GM18498 (cell line): ENCODE measurements around the gene CDH12.
"Not testable (repeated sequence)": the region's sequence is repeated elsewhere in the genome, so short reads cannot be mapped to it uniquely, and the experiment has no call there.

Experiments used
- ATAC-seq: cut with Tn5 transposase; IDR thresholded peaks from one replicate; pipeline ENCODE4 v1.9.1; 2021; ENCODE audit warnings: mild to moderate bottlenecking, moderate library complexity; ENCODE audit not compliant: unreplicated experiment

Gene CDH12

DNA sequence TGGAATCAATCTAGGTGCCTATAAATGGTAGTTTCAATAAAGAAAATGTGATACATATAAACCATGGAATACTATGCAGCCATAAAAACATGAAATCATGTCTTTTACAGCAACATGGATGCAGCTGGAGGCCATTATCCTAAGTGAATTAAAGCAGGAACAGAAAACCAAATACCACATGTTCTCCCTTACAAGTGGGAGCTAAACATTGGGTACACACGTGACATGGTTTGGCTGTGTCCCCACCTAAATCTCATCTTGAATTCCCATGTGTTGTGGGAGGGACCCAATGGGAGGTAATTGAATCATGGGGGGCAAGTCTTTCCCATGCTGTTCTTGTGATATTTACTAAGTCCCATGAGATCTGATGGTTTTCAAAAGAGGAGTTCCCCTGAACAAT is 78.9 kb downstream of the CDH12 start:
- ATAC-seq = not testable (repeated sequence)

DNA sequence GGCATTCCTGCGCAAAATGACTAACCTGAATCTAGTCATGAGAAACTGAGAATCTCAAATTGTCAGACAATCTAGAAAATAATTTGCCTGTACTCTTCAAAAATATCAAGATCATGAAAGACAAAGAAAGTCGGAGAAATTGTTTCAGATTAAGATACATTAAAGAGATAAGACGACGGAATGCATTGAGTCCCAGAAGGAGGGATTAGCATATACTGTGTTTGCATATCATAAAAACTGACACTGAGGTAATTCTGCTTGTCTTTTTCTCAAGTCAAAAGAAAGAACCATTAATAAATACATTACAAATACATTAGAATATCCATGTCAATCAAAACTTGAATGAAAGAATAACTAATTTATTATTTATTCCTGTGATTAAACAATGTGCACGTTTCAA is 88.4 kb downstream of the CDH12 start:
- no peak for ATAC-seq

DNA sequence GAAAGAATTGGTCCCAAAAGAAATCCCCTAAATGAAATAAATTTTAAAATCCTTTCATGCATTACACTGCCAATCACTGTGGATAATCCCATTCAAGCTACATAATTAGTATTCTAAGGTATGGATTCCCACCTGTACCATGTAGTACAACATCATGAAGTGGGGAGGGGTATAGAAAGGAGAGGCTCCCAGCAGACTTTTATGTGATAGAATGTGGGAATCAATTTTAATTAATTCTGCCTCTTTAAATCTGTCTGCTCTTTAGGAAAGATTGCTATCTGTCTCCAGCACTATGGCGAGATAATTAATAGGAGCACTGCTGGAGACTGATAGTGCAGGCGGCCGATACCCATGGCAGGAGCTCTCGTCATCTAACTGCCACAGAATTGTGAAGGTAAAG is 95.4 kb downstream of the CDH12 start:
- no peak for ATAC-seq

DNA sequence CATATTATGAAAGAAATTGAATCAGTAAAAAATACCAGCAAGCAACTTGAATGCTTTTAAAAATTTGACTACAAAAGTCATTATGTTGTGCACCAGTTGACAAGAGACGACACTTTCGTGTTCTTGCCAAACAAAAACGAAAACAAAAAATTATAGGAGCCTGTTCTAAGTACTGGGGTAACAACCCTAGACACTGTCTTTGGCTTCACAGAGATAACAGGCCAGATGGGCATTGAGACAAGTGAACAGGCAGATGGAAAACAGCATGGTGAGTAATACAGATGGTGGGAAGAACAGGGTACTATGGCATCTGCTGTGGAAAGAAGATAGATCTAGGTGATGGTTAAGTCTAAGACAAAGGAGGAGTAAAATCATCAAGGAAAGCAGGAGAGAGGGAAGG is 99.0 kb downstream of the CDH12 start:
- ATAC-seq = no peak

DNA sequence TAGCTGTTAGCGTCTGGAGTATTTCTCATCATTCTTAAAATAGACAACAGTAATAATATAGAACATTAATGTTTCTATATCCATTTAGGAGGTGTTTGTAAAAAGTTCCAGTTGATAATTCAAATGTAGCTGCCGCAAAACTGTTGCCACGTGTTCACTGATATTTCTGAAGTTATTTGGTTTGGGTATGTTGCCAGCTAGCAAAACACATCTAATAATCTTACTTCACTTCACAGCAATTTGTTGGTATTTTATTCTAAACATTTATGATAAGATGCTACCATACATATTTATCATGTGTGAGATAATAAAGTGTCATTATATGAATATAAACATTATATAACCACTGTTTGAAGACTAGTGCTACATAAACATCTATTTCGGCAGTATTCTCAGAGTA is 101.6 kb downstream of the CDH12 start:
- ATAC-seq = no peak

DNA sequence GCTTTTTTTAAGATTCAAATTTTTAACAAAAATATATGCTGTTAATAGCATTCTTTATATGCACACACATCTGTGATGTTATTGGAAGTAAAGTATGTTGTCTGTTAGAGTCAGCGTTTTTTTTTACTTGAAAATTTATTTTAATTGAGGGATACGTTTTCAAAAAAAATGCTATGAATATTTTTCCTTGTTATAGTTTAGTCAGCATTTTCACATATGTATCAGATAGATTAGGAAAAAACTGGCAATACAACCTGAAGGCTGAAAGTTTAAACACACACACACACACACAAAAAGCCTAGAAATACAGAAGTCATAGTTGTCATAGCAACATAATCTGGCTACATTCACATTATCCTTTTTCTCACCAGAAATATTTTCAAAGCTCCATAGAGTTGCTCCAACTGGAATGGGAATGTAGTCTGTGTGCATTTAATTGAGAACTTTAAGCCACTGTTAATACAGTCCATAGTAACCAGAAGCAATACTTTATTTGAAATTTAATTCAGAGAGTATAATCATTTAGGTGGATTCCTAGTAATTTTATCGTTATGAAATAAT is 116.6 kb downstream of the CDH12 start:
- no peak for ATAC-seq

DNA sequence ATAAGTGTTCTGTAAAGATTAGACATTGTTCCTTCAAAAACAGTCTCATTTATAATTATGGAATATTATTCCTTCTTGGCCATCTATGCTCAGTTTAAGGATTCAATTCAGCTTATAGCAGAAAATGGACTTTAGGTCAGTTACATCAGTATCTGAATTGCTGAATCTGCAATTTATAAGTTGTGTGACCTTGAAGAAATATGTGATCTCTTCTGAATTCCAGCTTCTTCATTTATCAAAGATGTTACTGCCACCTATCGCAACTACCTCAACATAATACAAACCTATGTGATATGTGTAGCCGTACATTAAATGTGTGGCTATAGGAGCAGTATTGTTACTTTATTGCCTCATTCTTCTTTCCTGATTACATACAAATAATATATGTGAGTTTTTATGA is 118.2 kb downstream of the CDH12 start:
- ATAC-seq = no peak

DNA sequence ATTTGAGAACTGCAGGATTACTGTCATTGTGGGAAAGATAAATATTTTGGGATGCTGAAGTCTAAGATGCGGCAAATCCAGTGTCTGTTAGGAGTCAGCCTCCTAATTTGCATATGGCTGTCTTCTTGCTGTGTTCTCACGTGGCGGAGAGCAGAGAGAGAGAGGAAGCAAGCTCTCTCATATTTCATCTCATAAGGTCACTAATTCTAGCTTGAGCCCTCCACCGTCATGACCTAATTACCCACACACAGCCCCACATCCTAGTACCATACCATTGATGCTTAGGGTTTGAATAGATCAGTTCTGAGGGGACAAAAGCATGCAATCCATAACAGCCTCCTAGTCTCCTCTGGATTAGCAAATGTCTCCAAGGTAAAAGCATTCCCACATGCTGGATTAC is 124.5 kb downstream of the CDH12 start:
- no peak for ATAC-seq

DNA sequence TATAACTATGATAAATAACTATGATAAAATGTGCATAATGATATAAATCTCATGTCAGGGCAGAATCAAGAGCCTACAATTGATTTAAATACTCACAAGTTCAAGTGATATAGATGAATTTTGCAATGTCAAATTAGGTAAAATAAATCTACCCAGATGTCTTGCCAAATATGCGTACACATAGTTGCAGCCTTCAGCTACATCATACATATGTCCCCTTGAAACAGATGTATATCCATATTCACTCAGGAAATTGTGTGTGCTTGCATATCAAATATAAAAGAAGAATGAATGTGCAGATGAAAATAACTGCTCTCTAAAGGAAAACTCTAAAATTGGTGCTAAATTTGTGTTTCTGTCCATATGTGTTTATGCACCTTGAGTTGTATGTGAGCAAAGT is 130.7 kb downstream of the CDH12 start:
- no peak for ATAC-seq

DNA sequence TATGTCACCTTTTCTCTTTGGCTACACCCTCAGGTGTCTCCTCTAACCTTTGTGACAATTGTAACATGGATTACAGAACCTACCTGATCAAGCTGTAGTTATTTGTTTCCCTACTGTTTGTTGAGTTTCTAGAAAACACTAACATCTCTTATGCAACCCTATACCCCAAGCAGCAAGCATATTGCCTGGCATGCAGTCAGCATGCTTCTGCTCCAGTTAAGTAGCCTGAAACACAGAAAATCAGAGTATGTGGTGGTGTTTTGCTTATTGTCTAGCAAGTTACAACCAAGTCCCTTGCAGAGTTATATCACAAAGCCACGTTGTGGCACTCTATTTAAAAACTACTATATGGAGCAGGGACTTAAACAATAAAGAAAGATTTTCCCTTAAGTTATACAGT is 131.1 kb downstream of the CDH12 start:
- no peak for ATAC-seq

DNA sequence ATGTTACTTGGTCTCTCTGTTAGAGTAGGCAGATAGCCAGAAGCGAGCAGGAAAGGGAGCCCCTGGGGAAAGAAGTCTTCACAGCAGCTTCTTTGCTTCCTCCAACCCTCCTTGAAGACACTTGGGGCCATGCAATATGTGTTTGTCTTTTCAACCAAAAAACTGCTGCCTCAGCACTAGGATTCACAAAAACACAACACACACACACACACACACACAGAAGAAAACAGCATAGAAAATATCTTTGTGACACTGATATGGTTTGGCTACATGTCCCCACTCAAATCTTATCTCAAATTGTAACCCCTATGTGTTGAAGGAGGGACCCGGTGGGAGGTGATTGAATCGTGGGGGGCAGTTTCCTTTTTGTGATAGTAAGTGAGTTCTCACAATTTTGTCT is 133.3 kb downstream of the CDH12 start:
- no peak for ATAC-seq

DNA sequence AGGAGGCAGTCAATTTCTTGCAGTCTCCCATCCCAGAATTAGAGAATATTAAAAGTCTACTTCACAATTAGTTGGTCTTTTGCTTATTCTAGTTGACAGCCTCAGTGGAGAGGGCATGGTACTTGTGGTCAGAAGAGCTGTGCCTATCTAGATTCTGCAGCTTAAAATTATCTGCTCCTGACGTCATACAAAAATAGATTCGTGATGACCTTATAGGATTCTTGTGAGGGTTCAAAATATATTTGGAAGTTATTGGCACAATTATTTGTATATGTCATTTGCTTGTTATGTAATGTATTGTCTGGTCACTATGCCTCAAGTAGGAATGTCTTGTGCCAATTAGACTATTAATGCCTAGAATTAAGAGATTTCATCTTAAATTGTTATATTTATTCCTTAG is 142.5 kb downstream of the CDH12 start:
- ATAC-seq = no peak

DNA sequence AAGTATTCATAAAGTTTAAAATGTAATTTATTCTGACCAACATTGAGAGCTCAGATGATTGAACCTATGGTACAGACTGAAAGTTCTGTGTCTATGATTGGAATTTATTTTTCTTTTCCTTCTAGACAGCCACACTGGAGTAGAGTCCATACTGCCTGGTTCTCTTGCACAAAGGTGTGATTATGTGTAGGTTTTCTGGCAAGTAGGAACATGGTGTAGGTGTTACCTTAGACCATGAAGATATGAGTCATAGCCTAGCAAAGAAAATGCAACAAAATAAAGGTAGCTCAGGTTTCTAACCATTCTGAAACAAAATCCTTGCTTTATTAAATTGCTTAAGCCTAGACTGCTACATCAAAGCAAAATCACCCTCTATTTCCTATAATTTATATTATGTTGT is 143.4 kb downstream of the CDH12 start:
- ATAC-seq = no peak

DNA sequence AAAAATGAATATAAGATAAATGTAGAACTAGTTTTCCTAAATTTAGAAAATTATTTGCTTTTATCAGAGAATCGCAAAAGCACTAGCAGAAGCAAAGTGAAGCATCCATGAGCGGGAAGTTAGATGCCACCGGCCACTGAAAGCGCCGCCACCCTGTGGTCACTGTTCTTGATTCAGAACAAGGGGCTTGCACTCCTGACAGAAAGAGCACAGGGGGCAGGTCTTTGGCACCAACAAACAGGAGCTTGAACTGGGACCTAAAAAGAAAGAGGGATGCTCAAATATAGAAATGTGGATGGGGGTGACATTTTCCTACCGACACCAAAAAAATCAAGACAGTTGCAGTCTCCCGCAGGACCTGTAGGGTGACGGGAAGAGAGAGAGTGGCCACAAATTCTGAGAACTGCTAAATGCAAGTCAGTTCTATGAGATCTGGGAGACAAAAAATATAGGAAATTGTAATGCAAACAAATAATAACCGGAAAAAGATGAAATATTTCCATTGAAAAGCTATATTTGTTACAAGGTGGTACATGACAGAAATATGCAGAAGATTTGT is 144.3 kb downstream of the CDH12 start:
- ATAC-seq = no peak

DNA sequence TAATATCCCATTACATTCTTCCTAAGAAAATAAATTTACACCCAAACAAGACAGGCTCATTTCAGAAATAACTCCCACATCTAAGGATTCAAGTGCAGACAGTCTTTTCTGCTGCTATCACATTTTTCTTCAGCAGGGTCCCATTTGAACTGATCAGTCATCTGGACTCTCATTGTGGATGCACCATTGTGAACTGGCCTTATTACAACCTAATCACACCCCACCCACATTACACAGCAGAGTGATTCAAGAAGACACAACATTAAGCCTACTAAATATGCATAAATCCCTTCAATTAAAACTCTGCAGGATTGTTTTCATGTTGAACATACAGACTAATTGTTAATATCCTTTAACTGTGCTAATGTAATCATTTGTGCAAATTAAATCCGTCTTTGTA is 146.2 kb downstream of the CDH12 start:
- ATAC-seq = no peak

DNA sequence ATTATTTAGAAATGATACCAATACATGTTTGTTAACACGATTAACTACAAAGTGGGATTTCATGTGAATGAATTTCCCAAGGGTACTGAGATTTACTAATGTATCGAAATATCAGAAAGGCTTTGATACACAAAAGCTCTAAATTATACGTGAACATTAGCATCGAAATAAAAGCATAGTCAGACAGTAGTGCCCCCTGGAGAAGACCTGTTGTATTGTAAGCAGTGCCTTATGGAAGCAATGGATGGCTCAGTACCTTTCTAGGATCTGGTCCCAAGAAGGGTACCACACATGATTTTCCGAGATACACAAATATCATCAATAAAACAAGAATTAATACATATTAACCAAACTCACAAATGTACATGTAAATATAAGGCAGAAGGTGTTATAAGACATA is 153.8 kb downstream of the CDH12 start:
- ATAC-seq = no peak

DNA sequence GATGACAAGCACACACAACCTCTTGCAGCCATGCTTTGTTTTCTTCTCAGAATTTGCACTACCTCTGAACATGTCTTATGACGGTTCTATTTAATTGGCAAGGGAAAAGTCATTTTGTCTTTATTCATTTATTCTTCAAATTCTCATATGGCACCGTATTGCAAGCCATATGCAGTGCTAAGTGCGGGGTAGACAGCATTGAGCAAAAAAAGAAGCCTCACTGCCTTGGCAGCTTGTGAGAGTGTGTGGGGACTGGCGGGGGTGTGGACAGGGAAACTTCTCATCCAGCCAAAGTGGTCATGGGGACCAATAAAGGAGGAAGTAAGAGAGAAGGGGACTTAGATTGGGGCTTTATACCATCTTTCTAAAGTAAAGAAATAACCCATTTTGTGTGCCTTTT is 160.0 kb downstream of the CDH12 start:
- no peak for ATAC-seq

DNA sequence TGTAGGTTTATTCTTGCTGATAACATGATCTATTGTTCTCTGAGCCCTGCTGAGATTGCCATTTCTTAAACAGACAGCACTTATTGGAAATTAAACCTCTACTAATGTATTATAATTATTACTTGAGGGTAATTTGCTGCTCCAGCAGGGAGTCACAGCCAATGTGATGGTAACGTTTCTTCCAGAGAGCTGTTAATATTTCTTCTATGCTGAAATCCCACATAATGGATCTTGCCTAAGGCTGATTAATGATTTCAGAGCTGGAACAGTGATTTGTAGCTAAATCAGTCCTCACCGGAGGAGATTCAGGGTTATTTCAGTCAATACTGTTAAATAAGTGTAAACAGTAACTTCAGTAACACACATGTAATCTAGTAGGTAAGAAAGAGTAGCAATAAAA is 170.1 kb downstream of the CDH12 start:
- no peak for ATAC-seq

DNA sequence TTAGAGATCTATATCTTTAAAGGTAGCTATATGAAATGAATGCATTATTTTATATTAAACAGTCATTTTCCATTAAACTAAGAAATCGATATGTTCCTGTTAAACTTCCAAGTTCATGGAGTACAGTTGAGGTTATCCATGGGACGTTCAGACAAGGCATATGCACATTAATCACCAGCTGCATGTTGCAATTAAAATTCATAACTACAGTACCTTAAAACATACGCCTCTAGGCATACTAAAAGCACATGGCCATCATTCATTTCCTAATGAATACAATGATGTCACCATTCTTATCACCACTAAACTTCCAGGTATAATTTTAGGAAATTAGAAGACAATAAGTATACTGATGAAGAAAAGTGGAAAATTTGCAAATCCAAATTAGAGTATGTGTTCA is 174.3 kb downstream of the CDH12 start:
- no peak for ATAC-seq

DNA sequence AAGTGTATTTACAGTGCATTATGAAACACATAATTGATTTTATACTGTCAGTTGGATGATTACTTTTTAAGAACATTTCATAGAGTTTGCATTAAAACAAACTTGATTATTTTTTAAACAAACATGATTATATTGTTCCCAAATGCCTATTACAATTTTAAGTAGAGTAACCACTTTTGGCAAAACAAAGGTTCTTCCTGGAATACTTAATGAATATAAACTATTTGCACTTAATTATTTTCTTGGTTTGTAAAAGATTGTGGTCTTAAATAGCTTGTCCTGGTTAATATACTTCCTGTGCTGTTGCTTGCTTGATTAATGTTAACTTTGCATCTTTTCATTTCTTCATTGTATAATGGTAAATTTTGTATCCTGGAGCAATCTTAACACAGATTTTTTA is 180.0 kb downstream of the CDH12 start:
- ATAC-seq = no peak

DNA sequence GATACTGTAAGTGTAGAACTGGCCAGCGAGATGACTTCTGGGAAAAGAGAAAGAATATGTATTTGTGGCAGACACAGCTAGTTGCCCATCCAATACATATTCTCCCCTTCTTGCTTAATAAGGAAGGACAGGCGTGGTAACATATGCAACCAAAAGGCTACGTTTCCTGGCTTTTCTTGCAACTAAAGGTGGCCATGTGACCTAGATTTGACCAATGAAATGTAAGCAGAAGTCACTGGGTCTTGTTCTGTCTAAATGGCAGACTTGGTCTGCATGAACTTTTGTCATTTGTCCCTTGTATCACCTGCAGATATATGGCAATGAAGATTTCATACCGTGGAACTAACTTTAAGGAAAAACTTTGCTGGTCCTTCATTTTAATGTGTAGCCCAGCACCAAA is 183.8 kb downstream of the CDH12 start:
- no peak for ATAC-seq

DNA sequence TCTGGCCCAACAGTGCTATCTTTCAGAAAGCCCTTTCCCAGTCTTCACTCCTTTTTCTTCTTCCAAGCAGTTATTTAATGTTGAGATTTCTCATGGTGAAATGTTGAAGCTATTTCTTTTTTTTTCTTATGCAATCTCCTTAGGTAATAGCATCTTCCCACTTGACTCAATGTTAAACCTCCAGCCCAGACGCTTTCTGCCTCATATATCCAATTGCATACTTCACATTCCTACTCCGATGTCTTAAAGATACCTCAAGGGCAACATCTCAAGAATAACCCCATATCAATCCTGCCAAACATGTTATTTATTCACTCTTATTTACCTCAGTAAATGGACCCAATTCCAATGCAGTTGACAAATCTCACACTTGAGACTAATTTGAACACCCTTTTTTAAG is 187.3 kb downstream of the CDH12 start:
- no peak for ATAC-seq

DNA sequence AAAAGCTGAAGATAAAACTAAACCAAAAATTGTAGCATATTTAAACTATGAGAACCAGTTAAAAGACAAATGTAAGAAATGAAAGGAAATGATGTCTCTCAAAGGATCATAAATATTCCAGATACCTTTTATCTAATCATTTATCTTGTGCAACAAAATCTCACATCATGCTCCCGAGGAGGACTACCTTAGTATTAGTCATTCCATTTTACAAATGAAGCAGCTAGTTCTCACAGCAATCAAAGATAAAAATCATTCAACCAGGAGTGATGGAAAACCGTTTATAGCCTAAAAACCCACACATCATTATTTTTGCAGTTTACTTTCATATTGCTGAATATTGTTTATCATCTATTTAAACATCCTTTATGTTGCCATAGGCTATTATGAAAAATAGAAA is 190.0 kb downstream of the CDH12 start:
- ATAC-seq = no peak

DNA sequence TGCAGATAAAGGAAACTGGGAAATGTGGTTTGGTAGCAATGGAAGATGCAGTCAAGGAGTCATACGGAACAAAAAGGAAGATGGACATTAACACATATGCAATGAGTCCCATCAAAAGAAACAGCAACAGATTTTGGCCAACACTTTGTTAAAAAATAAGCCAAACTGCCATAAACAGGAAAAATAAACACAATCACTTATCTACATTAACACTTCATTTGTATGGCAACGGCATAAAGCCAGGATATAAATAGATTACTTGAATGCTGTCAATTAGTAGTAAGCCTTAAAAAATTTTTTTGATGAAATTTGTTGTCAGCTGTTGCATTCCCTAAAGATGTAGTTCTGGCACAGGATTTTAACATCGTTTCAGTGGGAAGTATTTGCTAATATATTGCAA is 190.8 kb downstream of the CDH12 start:
- ATAC-seq = no peak
